GM12875 (cell line): ENCODE results near the gene ARSH.
"Not testable (repeated sequence)": the region's sequence is repeated elsewhere in the genome, so short reads cannot be mapped to it uniquely, and the experiment has no call there.

Source experiments
- H3K4me3 ChIP-seq: one replicate; pipeline ENCODE4 v1.5.1; 2011; ENCODE audit warnings: low read depth, low read length, control low read depth
- CTCF ChIP-seq: IDR thresholded peaks from 2 replicates; pipeline ENCODE4 v1.5.1; 2011; ENCODE audit warnings: low read depth, mild to moderate bottlenecking, control low read depth, inconsistent platforms, low read length, moderate library complexity, borderline replicate concordance; ENCODE audit not compliant: insufficient read depth

The ARSH gene, protein sequence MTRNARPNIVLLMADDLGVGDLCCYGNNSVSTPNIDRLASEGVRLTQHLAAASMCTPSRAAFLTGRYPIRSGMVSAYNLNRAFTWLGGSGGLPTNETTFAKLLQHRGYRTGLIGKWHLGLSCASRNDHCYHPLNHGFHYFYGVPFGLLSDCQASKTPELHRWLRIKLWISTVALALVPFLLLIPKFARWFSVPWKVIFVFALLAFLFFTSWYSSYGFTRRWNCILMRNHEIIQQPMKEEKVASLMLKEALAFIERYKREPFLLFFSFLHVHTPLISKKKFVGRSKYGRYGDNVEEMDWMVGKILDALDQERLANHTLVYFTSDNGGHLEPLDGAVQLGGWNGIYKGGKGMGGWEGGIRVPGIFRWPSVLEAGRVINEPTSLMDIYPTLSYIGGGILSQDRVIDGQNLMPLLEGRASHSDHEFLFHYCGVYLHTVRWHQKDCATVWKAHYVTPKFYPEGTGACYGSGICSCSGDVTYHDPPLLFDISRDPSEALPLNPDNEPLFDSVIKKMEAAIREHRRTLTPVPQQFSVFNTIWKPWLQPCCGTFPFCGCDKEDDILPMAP

DNA sequence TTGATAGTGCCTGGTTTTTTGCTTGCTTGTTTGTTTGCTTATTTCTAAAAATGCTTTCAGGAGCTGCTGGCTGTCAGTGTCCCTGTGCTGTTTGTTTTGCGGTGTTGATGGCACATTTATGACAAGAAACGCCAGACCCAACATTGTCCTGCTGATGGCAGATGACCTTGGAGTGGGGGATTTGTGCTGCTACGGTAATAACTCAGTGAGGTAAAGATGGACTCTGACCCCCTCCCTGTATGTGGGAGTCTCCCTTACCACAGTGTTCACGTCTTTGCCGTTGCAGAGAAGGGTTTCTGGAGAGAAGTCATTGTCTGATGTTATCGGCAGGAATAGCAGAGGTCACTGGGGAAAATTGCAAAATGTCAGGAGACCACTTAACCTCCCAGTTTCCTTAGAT is at the start of gene ARSH:
ARSH (plus strand) TSS at position 52 of the 400 bp plus-strand sequence; CDS start at position 119, 67 bp downstream.
- no peak within 1 kb of the TSS for H3K4me3 ChIP-seq

DNA sequence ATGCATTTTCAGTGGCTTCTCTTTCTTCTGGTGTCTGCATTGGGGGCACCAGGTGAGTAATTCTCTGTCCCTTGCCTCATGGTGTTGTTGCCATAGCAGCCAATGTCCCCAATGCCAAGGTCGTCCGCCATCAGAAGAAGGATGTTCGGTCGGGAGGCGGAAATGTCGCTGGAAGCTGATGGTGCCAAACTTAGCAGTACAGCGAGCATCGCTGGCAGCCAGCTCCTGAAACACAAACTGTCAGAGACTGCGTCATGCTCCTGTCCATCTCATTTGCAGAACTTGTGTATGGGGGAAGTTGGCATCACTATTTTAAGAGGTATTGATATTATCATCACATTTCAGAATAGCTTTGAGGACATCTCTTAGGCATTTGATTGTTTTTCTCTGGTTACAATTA is 48.1 kb upstream of the ARSH start:
- TF ChIP-seq CTCF: no peak
- no peak overlapping the region for H3K4me3 ChIP-seq

More for the DNA sequence above, at the start of gene ARSH:
- no peak for TF ChIP-seq CTCF

DNA sequence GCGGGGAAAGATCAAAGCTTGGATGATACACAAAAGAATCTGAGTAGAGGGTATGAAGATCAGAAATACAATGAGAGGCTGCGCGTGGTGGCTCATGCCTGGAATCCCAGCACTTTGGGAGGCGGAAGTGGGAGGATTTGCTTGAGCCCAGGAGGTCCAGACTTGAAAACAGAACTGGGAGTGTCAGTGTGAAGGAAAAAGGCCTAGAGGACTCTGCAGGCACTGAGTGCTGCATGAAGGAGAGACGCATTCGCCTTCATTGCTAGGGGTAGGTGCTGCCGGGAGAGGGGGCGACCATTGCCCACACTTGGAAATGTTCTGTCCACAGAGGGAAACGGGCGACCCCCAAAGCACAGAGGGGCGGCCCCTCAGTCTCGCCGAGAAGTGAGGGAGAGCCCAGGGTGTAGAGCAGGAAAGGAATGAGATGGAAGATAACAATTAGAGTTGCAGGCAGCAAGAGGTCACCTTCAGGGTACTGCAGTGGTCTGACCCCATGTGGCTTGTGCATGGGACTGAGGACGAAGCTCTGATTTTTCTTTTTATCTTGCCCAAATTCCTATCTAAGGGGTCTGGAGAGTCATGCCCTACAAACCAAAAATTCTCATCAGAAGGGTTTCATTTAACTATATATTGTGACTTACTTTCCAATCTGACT is 45.4 kb upstream of the ARSH start:
- TF ChIP-seq CTCF: no peak
- H3K4me3 ChIP-seq: no peak overlapping the region

- no peak overlapping the region for H3K4me3 ChIP-seq
- TF ChIP-seq CTCF: no peak
These were observed 44.0 kb upstream of the ARSH start for GRCh38 chrX:2962381-2962780.

GRCh38 chrX:2963449-2963848 is 42.9 kb upstream of the ARSH start:
- not testable (repeated sequence) for H3K4me3 ChIP-seq

DNA sequence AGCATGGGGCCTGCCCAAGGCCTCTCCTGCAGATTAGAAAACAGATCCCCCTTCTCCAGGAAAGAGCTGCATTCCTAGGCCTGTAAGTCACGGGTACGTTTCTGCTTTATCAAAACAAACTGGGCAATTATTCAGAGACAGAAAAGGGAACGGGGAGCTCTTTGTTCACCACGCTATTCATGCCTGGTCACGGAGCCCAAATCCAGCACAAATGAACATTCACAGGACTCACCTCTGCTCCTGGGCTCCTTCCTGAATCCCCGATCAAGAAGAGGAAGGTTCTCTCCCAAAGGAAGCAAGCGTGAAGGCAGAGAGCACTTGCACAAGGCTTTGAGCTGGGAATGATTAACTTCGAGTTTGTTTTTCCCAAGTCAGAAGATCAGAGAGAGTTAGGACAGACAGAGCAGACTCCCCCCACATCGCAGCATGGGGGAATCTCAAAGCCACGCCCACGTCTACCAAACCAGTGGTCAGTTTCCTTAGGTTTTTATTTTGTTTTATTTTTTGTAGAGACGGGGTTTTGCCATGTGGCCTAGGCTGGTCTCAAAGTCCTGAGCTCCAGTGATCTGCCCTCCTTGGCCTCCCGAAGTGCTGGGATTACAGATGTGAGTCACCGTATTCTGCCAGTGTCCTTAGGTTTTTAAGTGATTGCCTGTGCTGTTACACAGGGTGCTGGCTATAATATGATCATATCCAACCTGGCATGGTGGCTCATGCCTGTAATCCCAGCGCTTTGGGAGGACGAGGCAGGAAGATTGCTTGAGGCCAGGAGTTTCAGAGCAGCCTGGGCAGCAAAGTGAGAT is 42.2 kb upstream of the ARSH start:
- not testable (repeated sequence) for H3K4me3 ChIP-seq

GRCh38 chrX:2965965-2966364 is 40.4 kb upstream of the ARSH start:
- no peak overlapping the region for H3K4me3 ChIP-seq
- TF ChIP-seq CTCF: no peak
